Tibial nerve (tissue), 3 donors: ENCODE results near the gene RAB34.

Source experiments
- POLR2A ChIP-seq, 2 donors: fragments of 450-650 bp; IDR thresholded peaks; one replicate each; pipeline ENCODE4 v1.6.1; 2017; ENCODE audit warnings: antibody characterized with exemption in 2 of 2, mild to moderate bottlenecking in 2 of 2, moderate library complexity in 2 of 2
- TF ChIP-seq, protein P1 (sequence below), 5 experiments: fragments of 200-600 bp in 3 of 5; fragments of 450-650 bp in 2 of 5; sonication (generic) in 3 of 5; IDR thresholded peaks; one replicate each; pipeline ENCODE4 v1.5.1; 2016 to 2019; ENCODE audit warnings: antibody characterized with exemption in 5 of 5, mild to moderate bottlenecking in 3 of 5, moderate library complexity in 2 of 5

DNA sequence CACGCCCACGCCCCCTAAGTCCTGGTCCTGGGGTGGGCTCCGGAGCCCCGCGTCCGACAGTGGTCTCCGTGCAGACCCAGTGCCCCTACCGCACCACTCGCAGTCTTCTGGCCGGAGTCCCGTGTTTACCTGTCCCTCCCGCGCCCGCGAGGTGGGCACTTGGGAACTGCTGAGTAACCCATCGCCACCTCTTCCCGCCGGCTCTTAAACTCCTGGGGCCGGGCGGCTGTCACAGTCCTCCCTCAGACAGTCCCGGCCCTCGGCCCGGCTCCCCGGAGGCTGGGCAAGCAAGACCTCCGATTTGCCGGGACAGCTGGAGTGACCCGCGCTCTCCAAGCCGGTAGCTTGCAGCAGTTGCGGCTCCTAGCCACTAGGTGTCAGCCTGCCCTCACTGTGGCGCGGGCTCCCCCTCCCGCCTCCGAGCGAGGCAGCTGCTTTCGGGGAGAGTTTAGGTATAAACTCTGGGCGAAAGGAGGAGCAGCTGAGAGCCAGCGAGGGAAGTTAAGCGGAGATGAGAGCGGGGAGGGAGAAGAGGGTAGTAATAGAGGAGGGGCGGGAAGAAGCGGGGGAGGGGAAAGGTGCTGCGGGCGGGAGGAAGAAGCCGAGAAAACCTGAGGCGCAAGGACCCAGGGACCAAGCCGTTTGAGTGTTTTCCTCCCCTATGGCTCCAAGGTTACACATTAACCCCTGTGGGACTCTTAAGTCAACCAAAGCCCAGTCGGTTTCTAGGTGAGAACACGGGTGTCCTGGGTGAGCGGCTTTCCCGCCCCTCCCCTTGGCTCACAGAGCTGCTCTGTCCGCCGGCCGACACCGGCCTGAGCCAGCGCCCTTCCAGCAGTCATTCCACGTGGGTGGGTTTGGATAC, 9.2 kb upstream of the RAB34 start:
- peak in 1 of 2 donors; percentile 1 for TF ChIP-seq POLR2A (IDR thresholded peaks at IDR 0.05)
- TF ChIP-seq, protein P1, sequence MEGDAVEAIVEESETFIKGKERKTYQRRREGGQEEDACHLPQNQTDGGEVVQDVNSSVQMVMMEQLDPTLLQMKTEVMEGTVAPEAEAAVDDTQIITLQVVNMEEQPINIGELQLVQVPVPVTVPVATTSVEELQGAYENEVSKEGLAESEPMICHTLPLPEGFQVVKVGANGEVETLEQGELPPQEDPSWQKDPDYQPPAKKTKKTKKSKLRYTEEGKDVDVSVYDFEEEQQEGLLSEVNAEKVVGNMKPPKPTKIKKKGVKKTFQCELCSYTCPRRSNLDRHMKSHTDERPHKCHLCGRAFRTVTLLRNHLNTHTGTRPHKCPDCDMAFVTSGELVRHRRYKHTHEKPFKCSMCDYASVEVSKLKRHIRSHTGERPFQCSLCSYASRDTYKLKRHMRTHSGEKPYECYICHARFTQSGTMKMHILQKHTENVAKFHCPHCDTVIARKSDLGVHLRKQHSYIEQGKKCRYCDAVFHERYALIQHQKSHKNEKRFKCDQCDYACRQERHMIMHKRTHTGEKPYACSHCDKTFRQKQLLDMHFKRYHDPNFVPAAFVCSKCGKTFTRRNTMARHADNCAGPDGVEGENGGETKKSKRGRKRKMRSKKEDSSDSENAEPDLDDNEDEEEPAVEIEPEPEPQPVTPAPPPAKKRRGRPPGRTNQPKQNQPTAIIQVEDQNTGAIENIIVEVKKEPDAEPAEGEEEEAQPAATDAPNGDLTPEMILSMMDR (IDR thresholded peaks at IDR 0.05) = peak; percentile 99 to 100 (median 100)
